Measurements from ENCODE around the gene HOXD9. TPM values are rescaled to one million over a fixed set of nuclear protein-coding genes. Genes with fewer than 3 reads are reported as not detected.

The HOXD9 gene
- total and polyA plus RNA-seq, 2 of the 8 experiments (the other 6 are each of a cell fraction or from before 2014, with no cell fraction given), result not detected

DNA sequence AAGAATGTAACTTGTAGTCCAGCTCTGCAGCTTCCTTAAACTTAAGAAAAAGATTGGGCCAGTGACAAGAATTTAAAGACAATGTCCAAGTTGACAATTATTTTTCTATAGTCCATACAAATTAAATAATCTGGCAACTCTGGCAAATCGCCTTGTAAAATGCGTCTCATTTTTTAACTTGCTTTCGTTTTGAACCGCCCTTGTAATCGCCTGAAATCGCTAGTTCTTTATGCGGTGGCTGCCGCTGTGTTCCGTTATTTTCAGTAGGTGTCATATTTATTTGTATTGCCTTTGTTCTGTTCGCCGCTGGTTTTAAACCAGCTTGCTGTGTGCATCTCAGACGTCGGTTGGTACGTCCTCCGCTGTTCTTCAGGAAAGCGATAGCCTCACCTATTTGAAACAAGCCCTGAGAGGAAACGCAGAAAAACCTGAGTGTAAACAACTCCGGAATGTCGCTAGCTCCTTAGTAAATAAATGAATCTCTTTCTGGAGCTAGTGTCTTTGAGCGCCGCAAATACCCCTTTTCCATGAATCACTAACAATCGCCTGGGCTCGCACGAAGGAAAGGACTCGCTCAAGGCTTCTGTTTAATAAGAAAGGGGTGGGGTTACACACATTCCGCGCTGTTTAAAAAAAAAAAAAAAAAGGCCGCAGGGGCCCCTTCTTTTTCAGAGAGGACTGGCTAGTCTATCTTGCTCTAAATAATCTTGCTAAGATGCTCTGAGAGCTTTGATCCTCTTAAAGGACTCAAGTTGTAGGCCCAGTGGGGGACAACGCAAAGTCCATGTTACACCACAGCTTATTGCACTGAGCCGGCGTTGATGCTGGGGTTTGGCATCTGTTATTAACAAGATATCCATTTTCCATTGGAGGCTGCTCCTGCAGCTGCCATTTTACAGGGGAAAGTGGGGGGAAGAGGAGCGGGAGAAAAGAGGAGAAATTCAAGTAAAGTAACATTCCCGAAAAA lies 10.0 kb downstream of the HOXD9 start (continued):
- TF ChIP-seq, protein P1, sequence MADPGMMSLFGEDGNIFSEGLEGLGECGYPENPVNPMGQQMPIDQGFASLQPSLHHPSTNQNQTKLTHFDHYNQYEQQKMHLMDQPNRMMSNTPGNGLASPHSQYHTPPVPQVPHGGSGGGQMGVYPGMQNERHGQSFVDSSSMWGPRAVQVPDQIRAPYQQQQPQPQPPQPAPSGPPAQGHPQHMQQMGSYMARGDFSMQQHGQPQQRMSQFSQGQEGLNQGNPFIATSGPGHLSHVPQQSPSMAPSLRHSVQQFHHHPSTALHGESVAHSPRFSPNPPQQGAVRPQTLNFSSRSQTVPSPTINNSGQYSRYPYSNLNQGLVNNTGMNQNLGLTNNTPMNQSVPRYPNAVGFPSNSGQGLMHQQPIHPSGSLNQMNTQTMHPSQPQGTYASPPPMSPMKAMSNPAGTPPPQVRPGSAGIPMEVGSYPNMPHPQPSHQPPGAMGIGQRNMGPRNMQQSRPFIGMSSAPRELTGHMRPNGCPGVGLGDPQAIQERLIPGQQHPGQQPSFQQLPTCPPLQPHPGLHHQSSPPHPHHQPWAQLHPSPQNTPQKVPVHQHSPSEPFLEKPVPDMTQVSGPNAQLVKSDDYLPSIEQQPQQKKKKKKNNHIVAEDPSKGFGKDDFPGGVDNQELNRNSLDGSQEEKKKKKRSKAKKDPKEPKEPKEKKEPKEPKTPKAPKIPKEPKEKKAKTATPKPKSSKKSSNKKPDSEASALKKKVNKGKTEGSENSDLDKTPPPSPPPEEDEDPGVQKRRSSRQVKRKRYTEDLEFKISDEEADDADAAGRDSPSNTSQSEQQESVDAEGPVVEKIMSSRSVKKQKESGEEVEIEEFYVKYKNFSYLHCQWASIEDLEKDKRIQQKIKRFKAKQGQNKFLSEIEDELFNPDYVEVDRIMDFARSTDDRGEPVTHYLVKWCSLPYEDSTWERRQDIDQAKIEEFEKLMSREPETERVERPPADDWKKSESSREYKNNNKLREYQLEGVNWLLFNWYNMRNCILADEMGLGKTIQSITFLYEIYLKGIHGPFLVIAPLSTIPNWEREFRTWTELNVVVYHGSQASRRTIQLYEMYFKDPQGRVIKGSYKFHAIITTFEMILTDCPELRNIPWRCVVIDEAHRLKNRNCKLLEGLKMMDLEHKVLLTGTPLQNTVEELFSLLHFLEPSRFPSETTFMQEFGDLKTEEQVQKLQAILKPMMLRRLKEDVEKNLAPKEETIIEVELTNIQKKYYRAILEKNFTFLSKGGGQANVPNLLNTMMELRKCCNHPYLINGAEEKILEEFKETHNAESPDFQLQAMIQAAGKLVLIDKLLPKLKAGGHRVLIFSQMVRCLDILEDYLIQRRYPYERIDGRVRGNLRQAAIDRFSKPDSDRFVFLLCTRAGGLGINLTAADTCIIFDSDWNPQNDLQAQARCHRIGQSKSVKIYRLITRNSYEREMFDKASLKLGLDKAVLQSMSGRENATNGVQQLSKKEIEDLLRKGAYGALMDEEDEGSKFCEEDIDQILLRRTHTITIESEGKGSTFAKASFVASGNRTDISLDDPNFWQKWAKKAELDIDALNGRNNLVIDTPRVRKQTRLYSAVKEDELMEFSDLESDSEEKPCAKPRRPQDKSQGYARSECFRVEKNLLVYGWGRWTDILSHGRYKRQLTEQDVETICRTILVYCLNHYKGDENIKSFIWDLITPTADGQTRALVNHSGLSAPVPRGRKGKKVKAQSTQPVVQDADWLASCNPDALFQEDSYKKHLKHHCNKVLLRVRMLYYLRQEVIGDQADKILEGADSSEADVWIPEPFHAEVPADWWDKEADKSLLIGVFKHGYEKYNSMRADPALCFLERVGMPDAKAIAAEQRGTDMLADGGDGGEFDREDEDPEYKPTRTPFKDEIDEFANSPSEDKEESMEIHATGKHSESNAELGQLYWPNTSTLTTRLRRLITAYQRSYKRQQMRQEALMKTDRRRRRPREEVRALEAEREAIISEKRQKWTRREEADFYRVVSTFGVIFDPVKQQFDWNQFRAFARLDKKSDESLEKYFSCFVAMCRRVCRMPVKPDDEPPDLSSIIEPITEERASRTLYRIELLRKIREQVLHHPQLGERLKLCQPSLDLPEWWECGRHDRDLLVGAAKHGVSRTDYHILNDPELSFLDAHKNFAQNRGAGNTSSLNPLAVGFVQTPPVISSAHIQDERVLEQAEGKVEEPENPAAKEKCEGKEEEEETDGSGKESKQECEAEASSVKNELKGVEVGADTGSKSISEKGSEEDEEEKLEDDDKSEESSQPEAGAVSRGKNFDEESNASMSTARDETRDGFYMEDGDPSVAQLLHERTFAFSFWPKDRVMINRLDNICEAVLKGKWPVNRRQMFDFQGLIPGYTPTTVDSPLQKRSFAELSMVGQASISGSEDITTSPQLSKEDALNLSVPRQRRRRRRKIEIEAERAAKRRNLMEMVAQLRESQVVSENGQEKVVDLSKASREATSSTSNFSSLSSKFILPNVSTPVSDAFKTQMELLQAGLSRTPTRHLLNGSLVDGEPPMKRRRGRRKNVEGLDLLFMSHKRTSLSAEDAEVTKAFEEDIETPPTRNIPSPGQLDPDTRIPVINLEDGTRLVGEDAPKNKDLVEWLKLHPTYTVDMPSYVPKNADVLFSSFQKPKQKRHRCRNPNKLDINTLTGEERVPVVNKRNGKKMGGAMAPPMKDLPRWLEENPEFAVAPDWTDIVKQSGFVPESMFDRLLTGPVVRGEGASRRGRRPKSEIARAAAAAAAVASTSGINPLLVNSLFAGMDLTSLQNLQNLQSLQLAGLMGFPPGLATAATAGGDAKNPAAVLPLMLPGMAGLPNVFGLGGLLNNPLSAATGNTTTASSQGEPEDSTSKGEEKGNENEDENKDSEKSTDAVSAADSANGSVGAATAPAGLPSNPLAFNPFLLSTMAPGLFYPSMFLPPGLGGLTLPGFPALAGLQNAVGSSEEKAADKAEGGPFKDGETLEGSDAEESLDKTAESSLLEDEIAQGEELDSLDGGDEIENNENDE (IDR thresholded peaks at IDR 0.05; ENCODE audit: insufficient replicate concordance, low read length), result no peak
- TF ChIP-seq POLR2AphosphoS5 (IDR thresholded peaks at IDR 0.05; ENCODE audit: low read depth, low read length) (no peak), BCL11A (IDR thresholded peaks at IDR 0.05; ENCODE audit: low read depth in 2 of 2, low read length in 2 of 2) (no peak), EZH2 (IDR thresholded peaks at IDR 0.05; ENCODE audit: low read depth, low read length, severe bottlenecking) (peak; percentile 96), CBX8 (IDR thresholded peaks at IDR 0.05; ENCODE audit: borderline replicate concordance, low read depth, low read length) (0 out of 2 replicates have a peak, but pooled peaks have one; percentile 57)
- TF ChIP-seq, protein P2, sequence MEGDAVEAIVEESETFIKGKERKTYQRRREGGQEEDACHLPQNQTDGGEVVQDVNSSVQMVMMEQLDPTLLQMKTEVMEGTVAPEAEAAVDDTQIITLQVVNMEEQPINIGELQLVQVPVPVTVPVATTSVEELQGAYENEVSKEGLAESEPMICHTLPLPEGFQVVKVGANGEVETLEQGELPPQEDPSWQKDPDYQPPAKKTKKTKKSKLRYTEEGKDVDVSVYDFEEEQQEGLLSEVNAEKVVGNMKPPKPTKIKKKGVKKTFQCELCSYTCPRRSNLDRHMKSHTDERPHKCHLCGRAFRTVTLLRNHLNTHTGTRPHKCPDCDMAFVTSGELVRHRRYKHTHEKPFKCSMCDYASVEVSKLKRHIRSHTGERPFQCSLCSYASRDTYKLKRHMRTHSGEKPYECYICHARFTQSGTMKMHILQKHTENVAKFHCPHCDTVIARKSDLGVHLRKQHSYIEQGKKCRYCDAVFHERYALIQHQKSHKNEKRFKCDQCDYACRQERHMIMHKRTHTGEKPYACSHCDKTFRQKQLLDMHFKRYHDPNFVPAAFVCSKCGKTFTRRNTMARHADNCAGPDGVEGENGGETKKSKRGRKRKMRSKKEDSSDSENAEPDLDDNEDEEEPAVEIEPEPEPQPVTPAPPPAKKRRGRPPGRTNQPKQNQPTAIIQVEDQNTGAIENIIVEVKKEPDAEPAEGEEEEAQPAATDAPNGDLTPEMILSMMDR (IDR thresholded peaks at IDR 0.05; ENCODE audit: control extremely low read depth in 1 of 3, insufficient read depth in 1 of 3, low read depth in 1 of 3, low read length in 3 of 3), result no peak
